Glutamatergic neuron (in vitro differentiated cells): ENCODE measurements around the gene STAMBPL1. TPM values are rescaled to one million over a fixed set of nuclear protein-coding genes. Genes with fewer than 3 reads are reported as not detected.

Experiments
- DNase-seq: peaks from one replicate; pipeline ENCODE4 v3.0.0; 2022
- H3K27ac Mint-ChIP-seq: one replicate; pipeline ENCODE4 v1.8.0; 2020; ENCODE audit warnings: mild to moderate bottlenecking, mixed read lengths, inconsistent platforms; ENCODE audit not compliant: unreplicated experiment
- H3K27me3 Mint-ChIP-seq: one replicate; pipeline ENCODE4 v1.8.0; 2020; ENCODE audit warnings: mild to moderate bottlenecking, moderate library complexity, mixed read lengths, inconsistent platforms; ENCODE audit not compliant: unreplicated experiment
- H3K36me3 Mint-ChIP-seq: one replicate; pipeline ENCODE4 v1.8.0; 2020; ENCODE audit warnings: mild to moderate bottlenecking, mixed read lengths, inconsistent platforms; ENCODE audit not compliant: unreplicated experiment
- H3K4me1 Mint-ChIP-seq: one replicate; pipeline ENCODE4 v1.8.0; 2020; ENCODE audit warnings: mild to moderate bottlenecking, low read depth, mixed read lengths, inconsistent platforms; ENCODE audit not compliant: unreplicated experiment
- H3K4me3 Mint-ChIP-seq: one replicate; pipeline ENCODE4 v1.8.0; 2020; ENCODE audit warnings: mild to moderate bottlenecking, mixed read lengths, inconsistent platforms; ENCODE audit not compliant: unreplicated experiment
- H3K9me3 Mint-ChIP-seq: one replicate; pipeline ENCODE4 v1.8.0; 2020; ENCODE audit warnings: mild to moderate bottlenecking, moderate library complexity, mixed read lengths, inconsistent platforms; ENCODE audit not compliant: unreplicated experiment
- total RNA-seq: library from RNA; stranded (reverse); fragmentation: NEBNext Ultra II Directional; extraction: Animal tissue kit (Norgen Biotek cat#: 25700); gene quantifications from one replicate; pipeline ENCODE4 v1.2.1, GENCODE V29; 2021; ENCODE audit not compliant: unreplicated experiment
- TF ChIP-seq, protein P1 (sequence below): fragments of 200-600 bp; sonication (generic); IDR thresholded peaks from one replicate; pipeline ENCODE4 v1.5.0; 2021; ENCODE audit not compliant: partially characterized antibody, unreplicated experiment

The STAMBPL1 gene
- total RNA-seq, 1 donor from 2014 or later = 4.4 TPM

DNA sequence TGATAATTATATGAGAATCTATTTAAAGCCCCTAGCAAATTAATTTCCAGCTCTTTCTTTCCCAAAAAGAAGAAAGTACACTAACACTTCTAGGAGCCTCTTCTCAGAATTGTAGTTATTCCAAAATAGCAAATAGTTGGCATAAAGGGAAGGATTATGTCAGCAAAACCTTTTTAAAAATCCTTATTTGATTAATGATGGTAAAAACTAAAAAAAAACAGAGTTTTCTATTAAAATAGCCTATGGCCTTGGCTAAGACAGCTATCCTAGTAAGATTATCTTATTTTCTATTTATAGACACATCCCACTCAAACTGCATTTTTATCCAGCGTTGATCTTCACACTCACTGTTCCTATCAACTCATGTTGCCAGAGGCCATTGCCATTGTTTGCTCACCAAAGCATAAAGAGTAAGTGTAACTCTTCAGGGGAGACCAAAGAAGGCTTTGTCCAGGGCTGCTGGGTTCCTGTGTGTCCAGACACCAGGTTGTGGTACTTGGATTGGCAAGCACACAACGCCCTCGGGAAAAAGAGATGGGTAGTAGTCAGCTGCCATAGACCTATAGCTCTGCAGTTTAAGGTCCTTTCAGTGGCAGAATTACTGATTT, 41.0 kb downstream of the STAMBPL1 start:
- Mint-ChIP-seq H3K9me3 (no peaks in the 10 kb centered on the region), H3K36me3 (no peaks in the 10 kb centered on the region), H3K27ac (no peak overlapping the region), H3K4me3 (no peak overlapping the region), H3K4me1 (no peaks in the 10 kb centered on the region), H3K27me3 (no peaks in the 10 kb centered on the region)
- TF ChIP-seq, protein P1, sequence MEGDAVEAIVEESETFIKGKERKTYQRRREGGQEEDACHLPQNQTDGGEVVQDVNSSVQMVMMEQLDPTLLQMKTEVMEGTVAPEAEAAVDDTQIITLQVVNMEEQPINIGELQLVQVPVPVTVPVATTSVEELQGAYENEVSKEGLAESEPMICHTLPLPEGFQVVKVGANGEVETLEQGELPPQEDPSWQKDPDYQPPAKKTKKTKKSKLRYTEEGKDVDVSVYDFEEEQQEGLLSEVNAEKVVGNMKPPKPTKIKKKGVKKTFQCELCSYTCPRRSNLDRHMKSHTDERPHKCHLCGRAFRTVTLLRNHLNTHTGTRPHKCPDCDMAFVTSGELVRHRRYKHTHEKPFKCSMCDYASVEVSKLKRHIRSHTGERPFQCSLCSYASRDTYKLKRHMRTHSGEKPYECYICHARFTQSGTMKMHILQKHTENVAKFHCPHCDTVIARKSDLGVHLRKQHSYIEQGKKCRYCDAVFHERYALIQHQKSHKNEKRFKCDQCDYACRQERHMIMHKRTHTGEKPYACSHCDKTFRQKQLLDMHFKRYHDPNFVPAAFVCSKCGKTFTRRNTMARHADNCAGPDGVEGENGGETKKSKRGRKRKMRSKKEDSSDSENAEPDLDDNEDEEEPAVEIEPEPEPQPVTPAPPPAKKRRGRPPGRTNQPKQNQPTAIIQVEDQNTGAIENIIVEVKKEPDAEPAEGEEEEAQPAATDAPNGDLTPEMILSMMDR = no peak
- DNase-seq = no peak

DNA sequence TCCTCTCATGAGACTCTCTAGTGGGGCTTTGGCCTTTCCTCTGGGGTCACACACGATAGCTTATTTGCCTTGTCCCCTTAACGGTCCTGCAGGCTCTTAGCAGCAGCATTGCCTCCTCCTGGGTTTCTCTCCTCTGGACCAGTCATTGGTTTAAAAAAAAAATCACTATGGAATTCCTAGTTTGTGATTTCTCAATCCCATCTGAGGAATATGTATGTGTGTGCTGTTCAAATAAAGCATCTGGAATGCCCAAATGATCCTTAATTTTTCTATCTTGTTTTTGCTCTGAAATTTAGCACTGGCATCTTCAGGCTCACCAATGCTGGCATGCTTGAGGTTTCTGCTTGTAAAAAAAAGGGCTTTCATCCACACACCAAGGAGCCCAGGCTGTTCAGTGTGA, 42.0 kb downstream of the STAMBPL1 start:
- no peaks in the 10 kb centered on the region for H3K9me3 Mint-ChIP-seq
- DNase-seq = no peak
- TF ChIP-seq, protein P1 = no peak
- H3K27ac Mint-ChIP-seq = no peak overlapping the region
- H3K4me3 Mint-ChIP-seq = no peak overlapping the region
- no peaks in the 10 kb centered on the region for H3K36me3 Mint-ChIP-seq
- H3K27me3 Mint-ChIP-seq = no peaks in the 10 kb centered on the region
- H3K4me1 Mint-ChIP-seq = no peaks in the 10 kb centered on the region

DNA sequence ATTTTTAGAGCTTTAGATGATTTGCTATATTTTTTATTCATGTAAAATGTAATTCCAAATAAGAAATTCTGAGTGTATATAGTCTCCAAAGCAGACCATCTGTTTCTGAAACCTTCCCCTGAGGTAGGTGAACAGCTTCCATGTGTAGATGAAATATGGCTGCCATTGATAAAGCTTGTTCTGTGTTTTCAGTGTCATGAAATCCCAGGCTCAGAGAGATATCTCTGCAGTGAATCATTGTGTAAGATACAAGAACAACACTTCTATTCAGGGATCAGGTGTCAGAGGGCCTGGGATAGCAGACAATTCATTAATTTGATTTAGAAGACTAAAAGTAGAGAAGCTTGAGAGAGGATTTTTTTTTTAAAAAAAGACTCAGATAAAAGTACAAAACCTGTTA, 43.5 kb downstream of the STAMBPL1 start:
- no peaks in the 10 kb centered on the region for H3K27me3 Mint-ChIP-seq
- H3K27ac Mint-ChIP-seq = no peak overlapping the region
- H3K9me3 Mint-ChIP-seq = no peaks in the 10 kb centered on the region

DNA sequence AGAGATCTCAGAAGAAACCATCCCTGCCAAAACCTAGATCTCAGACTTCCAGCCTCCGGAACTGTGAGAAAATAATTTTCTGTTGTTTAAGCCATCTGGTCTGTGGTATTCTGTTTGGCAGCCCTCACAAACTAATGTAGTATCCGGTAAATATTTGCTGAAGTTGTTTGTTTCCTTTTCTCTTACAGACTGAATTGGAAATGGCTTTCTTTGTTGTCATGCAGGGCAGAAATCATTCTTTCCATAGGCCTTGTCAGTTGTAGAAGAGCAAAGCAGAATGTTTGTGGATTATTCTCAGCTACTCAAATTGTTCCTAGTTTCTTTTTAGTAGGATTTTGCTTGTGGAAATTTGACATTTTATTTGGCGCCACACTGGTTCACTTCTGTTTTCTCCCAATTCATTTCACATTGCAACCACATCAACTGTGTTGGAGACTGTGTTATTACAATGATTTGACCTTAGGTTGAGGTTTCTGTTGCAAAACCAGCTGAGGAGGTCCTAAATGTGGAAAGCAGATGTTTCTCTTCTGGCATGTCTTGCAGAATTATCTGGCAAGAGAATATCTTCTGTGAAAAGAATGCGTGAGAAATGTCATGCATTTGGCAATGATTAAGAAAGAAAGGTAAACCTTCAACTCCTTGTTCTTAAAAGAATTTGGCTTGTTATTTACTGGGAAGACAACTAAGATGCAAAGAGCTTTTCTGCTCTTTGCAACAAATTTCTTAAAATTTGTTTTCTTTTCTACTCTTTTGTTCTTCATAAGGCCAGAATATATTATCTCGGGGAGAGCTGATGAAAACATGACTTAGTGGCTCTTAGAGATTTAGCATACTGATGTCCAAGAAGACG, 46.7 kb downstream of the STAMBPL1 start:
- H3K27ac Mint-ChIP-seq = no peak overlapping the region

More for the DNA sequence above, 43.5 kb downstream of the STAMBPL1 start:
- H3K4me3 Mint-ChIP-seq = no peak overlapping the region
- H3K36me3 Mint-ChIP-seq = no peaks in the 10 kb centered on the region
- TF ChIP-seq, protein P1 = no peak
- H3K4me1 Mint-ChIP-seq = no peaks in the 10 kb centered on the region
- no peak for DNase-seq

More for the DNA sequence above, 46.7 kb downstream of the STAMBPL1 start:
- Mint-ChIP-seq H3K4me1 (no peaks in the 10 kb centered on the region), H3K9me3 (no peaks in the 10 kb centered on the region), H3K4me3 (no peak overlapping the region), H3K27me3 (no peaks in the 10 kb centered on the region), H3K36me3 (no peaks in the 10 kb centered on the region)
- no peak for DNase-seq
- TF ChIP-seq, protein P1 = no peak
